Sigmoid colon (tissue), 7 donors: ENCODE results near the gene TRIM47. TPM values are rescaled to one million over a fixed set of nuclear protein-coding genes. Genes with fewer than 3 reads are reported as not detected.

Experiments used
- DNase-seq: peaks from one replicate; pipeline ENCODE4 v3.0.0-alpha.2; 2019
- H3K27ac ChIP-seq, 4 donors: fragments of 200-600 bp; sonication (generic); one replicate each; pipeline ENCODE4 v1.5.1; 2016 to 2019; ENCODE audit warnings: mild to moderate bottlenecking in 1 of 4
- H3K27me3 ChIP-seq, 3 donors: fragments of 200-600 bp; sonication (generic); one replicate each; pipeline ENCODE4 v1.5.1; 2019; ENCODE audit warnings: mild to moderate bottlenecking in 1 of 3
- H3K36me3 ChIP-seq, 4 donors: fragments of 200-600 bp; sonication (generic); one replicate each; pipeline ENCODE4 v1.5.1; 2016 to 2019
- H3K4me1 ChIP-seq, 4 donors: fragments of 200-600 bp; sonication (generic); one replicate each; pipeline ENCODE4 v1.5.1; 2017 to 2019
- H3K4me3 ChIP-seq, 4 donors: fragments of 200-600 bp; sonication (generic); one replicate each; pipeline ENCODE4 v1.5.1; 2017 to 2019; ENCODE audit warnings: mild to moderate bottlenecking in 2 of 4, moderate library complexity in 1 of 4
- H3K9me3 ChIP-seq, 4 donors: fragments of 200-600 bp in 3 of 4; sonication (generic) in 3 of 4; one replicate each; pipeline versions ENCODE4 v1.5.1 to v1.6.1; 2013 to 2019
- CTCF ChIP-seq, 4 experiments: fragments of 450-650 bp in 3 of 4; fragments of 200-600 bp in 1 of 4; IDR thresholded peaks; one replicate each; pipeline ENCODE4 v1.5.1; 2016 to 2019; ENCODE audit warnings: antibody characterized with exemption in 4 of 4, mild to moderate bottlenecking in 3 of 4, moderate library complexity in 2 of 4
- EP300 ChIP-seq, 4 donors: sonication (generic); formaldehyde crosslinking; IDR thresholded peaks; one replicate each; pipeline ENCODE4 v1.6.1; 2017; ENCODE audit warnings: antibody characterized with exemption in 4 of 4
- POLR2A ChIP-seq, 2 donors: fragments of 450-650 bp; IDR thresholded peaks; one replicate each; pipeline ENCODE4 v1.6.1; 2016; ENCODE audit warnings: antibody characterized with exemption in 2 of 2, mild to moderate bottlenecking in 2 of 2, moderate library complexity in 2 of 2
- POLR2AphosphoS5 ChIP-seq, 4 donors: sonication (generic); formaldehyde crosslinking; IDR thresholded peaks; one replicate each; pipeline ENCODE4 v1.6.1; 2017; ENCODE audit warnings: antibody characterized with exemption in 4 of 4
- WGBS, 2 donors: extraction: QIAGEN DNeasy Blood & Tissue Kit; methylation state at CpG; one replicate each; pipeline ENCODE4 v1.1.7; 2013; 5-methylcytosine and 5-hydroxymethylcytosine counted together
- intact Hi-C: fragments of 100-400 bp; cut with DNase I; formaldehyde crosslinking; loops from one replicate; pipeline ENCODE4 v1.15.1; 2023
- polyA plus RNA-seq, 3 donors: library from polyadenylated mRNA; stranded (reverse); fragments of 200-250 nt; gene quantifications; one replicate each; pipeline ENCODE4 v1.2.3, GENCODE V29; 2013
- total RNA-seq, 4 donors: library from RNA; depleted of rRNA; stranded (reverse); fragments of >200 nt; gene quantifications; one replicate each; pipeline ENCODE4 v1.1.0, GENCODE V29; 2016
- donor health status: healthy with polysubstance abuse.
- donor health status: Bipolar disorder and iron deficiency.
- donor health status: healthy.

Gene TRIM47
- total and polyA plus RNA-seq, 7 donors, result 27.8 to 41.0 (median 39.0) TPM

DNA sequence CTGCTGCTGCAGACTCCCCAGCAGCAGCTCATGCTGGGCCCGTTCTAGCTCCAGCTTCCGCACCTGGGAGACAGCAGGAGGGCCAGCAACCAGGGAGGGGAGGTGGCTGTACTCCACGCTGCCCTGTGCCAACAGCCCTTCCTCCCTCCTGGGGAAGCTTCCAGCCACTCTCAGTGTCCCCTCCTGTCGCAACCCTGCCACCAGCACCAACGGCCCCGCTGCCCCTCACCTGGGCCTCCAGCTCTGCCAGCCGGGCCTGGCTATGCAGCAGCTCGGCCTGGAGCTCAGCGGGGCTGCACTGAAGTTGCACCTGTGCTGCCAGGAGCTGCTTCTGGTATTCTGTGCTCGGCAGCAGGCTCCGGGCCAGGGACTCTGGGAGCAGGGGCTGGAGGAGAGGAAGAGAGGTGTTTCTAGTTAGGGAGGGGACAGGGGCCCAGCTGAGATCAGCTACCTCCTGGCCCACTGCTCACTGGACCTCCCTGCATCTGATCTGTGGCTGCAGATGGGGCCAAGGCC is 41.7 kb upstream of the TRIM47 start:
- Histone ChIP-seq H3K27ac (no peak overlapping the region), H3K36me3 (peaks cover 0 to 24% (median 0%) of the 10 kb centered on the region in 4 donors)

DNA sequence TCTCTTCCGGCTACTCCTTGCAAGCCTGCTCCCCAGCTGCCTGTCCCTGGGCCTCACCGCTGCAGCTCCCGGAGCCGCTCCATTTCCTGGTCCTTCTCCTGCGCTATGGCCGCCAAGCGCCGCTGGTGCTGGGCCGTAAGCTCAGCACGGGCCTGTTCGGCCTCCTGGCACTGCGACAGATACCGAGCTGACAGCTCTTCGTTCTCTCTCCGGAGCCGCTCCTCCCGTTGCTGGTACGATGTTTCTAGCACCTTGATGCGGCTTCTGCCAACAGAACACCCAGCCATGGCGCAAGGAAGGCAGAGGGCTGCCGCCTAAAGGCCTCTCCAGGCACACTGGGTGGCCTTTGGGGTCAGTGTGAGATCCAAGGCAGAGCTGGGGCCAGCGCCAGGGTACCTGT is 41.2 kb upstream of the TRIM47 start:
- Histone ChIP-seq H3K27ac (no peak overlapping the region), H3K27me3 (no peaks in the 10 kb centered on the region), H3K9me3 (no peaks in the 10 kb centered on the region), H3K4me3 (no peak overlapping the region), H3K36me3 (peaks cover 0 to 27% (median 0%) of the 10 kb centered on the region in 4 donors), H3K4me1 (no peaks in the 10 kb centered on the region)
- intact Hi-C loops, result no loop called here
- TF ChIP-seq POLR2A (IDR thresholded peaks at IDR 0.05) (no peak), CTCF (IDR thresholded peaks at IDR 0.05) (no peak), EP300 (IDR thresholded peaks at IDR 0.05) (no peak), POLR2AphosphoS5 (IDR thresholded peaks at IDR 0.05) (no peak)
- DNase-seq, result no peak
- WGBS, 2 donors, result 95 to 96% methylated on average over 22 of the region's 22 CpGs

More for the DNA sequence above, 41.7 kb upstream of the TRIM47 start:
- Histone ChIP-seq H3K9me3 (no peaks in the 10 kb centered on the region), H3K4me3 (no peak overlapping the region), H3K4me1 (no peaks in the 10 kb centered on the region), H3K27me3 (no peaks in the 10 kb centered on the region)
- no peak for TF ChIP-seq CTCF (IDR thresholded peaks at IDR 0.05)
- no peak for DNase-seq
- 92% methylated on average over 11 of the region's 11 CpGs for WGBS, 2 donors
- intact Hi-C loops, result no loop called here

DNA sequence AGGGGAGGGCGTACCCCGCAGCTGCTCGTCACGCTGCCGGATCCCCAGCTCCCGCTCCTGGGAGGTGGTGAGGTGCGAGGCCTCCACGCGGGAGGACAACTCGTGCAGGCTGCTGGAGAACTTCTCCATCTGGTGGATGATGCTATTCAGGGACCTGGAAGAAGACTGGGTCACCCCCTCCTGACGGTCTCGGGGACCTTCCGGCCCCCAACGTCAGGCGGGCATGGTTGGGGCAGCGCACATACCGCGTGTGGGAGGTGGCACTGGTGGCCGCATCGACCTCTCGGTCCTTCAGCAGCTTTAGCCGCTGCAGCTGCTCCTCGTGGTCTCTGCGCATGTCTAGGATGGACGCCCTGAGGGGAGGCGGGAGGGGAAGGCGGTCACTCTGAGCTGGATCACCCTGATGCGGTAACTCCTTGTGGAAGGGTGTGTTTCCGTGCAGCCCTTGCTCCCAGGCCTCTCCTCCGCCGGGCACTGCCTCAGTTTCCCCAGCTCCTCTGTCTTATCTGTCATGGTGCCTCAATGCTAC is 39.6 kb upstream of the TRIM47 start:
- no peaks in the 10 kb centered on the region for H3K9me3 ChIP-seq
- no peak for DNase-seq
- no peak for TF ChIP-seq POLR2AphosphoS5 (IDR thresholded peaks at IDR 0.05)
- no peak for TF ChIP-seq CTCF (IDR thresholded peaks at IDR 0.05)
- no peak for TF ChIP-seq POLR2A (IDR thresholded peaks at IDR 0.05)
- TF ChIP-seq EP300 (IDR thresholded peaks at IDR 0.05), result no peak
- H3K4me3 ChIP-seq, result no peak overlapping the region
- no peaks in the 10 kb centered on the region for H3K4me1 ChIP-seq
- no peak overlapping the region for H3K27ac ChIP-seq
- peaks cover 0 to 39% (median 9%) of the 10 kb centered on the region in 4 donors for H3K36me3 ChIP-seq
- H3K27me3 ChIP-seq, result no peaks in the 10 kb centered on the region
- WGBS, 2 donors, result 96% methylated on average over 31 of the region's 31 CpGs
- intact Hi-C loops, result no loop called here

DNA sequence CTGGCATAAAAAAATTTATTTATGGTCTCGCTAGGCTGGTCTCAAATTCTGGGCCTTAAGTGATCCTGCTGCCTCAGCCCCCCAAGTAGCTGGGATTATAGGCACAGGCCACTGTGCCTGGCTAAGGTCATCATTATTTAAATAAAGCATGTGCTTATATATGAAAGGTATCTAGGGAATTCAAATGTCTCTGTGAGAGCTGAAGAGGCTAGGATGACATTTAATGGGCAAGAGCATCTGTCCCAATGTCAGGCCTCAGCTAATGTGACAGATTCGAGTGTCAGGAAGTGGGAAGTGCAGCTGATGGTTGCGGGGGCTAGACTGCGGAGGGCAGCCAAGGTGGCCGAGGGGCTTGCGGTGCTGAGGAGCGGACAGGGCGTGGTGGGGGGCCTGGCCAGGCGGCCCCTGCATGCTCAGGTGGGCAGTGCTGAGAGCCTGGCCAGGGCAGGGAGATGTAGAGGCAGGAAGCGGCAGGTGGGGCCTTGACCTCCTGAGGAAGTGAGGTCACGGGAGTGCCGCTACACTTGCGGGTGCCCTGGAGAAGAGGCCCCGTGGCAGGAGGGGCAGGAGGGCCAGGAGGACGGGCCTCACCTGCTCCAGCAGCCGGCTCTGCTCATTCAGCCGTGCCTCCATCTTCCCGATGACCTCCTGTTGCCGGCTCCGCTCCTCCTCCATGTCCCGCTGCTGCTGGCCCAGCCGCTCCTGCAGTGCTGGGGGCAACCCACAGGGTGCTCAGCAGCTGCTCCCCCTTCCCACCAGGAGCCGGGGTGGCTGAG is 38.9 kb upstream of the TRIM47 start:
- no peaks in the 10 kb centered on the region for H3K4me1 ChIP-seq
- WGBS, 2 donors, result 84 to 89% methylated on average over 23 of the region's 23 CpGs
- intact Hi-C loops, result no loop called here
- H3K27ac ChIP-seq, result no peak overlapping the region
- no peak overlapping the region for H3K4me3 ChIP-seq
- peaks cover 0 to 35% (median 9%) of the 10 kb centered on the region in 4 donors for H3K36me3 ChIP-seq
- TF ChIP-seq CTCF (IDR thresholded peaks at IDR 0.05) (no peak), POLR2A (IDR thresholded peaks at IDR 0.05) (no peak), EP300 (IDR thresholded peaks at IDR 0.05) (no peak), POLR2AphosphoS5 (IDR thresholded peaks at IDR 0.05) (no peak)
- H3K27me3 ChIP-seq, result no peaks in the 10 kb centered on the region
- DNase-seq, result no peak
- H3K9me3 ChIP-seq, result no peaks in the 10 kb centered on the region
